ENCODE data around the gene SAMD3. TPM values are rescaled to one million over a fixed set of nuclear protein-coding genes. Genes with fewer than 3 reads are reported as not detected.

SAMD3 gene
- total and polyA plus RNA-seq, 2 of the 8 experiments (the other 6 are each of a cell fraction or from before 2014, with no cell fraction given), result 1.8 to 1.9 TPM

DNA sequence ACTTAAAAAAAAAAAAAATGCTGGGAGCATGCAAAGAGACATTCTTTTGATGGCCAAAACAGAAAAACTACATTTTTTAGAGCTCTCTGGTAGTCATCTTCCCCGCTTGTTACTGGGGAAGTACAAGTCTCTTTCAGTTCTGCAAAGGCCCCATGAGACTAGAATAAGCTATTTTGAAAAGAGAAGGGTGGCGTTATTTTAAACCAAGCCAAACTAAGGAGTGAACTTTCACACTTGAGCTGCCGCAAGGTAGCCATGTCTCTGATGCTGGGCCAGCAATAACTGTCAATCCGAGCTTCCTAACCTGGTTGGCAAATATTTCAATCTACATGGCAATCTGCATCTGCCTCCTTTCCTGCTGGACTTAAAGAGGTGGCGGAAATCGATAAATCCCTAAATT is 107.7 kb downstream of the SAMD3 start (continued):
- TF ChIP-seq, protein P1, sequence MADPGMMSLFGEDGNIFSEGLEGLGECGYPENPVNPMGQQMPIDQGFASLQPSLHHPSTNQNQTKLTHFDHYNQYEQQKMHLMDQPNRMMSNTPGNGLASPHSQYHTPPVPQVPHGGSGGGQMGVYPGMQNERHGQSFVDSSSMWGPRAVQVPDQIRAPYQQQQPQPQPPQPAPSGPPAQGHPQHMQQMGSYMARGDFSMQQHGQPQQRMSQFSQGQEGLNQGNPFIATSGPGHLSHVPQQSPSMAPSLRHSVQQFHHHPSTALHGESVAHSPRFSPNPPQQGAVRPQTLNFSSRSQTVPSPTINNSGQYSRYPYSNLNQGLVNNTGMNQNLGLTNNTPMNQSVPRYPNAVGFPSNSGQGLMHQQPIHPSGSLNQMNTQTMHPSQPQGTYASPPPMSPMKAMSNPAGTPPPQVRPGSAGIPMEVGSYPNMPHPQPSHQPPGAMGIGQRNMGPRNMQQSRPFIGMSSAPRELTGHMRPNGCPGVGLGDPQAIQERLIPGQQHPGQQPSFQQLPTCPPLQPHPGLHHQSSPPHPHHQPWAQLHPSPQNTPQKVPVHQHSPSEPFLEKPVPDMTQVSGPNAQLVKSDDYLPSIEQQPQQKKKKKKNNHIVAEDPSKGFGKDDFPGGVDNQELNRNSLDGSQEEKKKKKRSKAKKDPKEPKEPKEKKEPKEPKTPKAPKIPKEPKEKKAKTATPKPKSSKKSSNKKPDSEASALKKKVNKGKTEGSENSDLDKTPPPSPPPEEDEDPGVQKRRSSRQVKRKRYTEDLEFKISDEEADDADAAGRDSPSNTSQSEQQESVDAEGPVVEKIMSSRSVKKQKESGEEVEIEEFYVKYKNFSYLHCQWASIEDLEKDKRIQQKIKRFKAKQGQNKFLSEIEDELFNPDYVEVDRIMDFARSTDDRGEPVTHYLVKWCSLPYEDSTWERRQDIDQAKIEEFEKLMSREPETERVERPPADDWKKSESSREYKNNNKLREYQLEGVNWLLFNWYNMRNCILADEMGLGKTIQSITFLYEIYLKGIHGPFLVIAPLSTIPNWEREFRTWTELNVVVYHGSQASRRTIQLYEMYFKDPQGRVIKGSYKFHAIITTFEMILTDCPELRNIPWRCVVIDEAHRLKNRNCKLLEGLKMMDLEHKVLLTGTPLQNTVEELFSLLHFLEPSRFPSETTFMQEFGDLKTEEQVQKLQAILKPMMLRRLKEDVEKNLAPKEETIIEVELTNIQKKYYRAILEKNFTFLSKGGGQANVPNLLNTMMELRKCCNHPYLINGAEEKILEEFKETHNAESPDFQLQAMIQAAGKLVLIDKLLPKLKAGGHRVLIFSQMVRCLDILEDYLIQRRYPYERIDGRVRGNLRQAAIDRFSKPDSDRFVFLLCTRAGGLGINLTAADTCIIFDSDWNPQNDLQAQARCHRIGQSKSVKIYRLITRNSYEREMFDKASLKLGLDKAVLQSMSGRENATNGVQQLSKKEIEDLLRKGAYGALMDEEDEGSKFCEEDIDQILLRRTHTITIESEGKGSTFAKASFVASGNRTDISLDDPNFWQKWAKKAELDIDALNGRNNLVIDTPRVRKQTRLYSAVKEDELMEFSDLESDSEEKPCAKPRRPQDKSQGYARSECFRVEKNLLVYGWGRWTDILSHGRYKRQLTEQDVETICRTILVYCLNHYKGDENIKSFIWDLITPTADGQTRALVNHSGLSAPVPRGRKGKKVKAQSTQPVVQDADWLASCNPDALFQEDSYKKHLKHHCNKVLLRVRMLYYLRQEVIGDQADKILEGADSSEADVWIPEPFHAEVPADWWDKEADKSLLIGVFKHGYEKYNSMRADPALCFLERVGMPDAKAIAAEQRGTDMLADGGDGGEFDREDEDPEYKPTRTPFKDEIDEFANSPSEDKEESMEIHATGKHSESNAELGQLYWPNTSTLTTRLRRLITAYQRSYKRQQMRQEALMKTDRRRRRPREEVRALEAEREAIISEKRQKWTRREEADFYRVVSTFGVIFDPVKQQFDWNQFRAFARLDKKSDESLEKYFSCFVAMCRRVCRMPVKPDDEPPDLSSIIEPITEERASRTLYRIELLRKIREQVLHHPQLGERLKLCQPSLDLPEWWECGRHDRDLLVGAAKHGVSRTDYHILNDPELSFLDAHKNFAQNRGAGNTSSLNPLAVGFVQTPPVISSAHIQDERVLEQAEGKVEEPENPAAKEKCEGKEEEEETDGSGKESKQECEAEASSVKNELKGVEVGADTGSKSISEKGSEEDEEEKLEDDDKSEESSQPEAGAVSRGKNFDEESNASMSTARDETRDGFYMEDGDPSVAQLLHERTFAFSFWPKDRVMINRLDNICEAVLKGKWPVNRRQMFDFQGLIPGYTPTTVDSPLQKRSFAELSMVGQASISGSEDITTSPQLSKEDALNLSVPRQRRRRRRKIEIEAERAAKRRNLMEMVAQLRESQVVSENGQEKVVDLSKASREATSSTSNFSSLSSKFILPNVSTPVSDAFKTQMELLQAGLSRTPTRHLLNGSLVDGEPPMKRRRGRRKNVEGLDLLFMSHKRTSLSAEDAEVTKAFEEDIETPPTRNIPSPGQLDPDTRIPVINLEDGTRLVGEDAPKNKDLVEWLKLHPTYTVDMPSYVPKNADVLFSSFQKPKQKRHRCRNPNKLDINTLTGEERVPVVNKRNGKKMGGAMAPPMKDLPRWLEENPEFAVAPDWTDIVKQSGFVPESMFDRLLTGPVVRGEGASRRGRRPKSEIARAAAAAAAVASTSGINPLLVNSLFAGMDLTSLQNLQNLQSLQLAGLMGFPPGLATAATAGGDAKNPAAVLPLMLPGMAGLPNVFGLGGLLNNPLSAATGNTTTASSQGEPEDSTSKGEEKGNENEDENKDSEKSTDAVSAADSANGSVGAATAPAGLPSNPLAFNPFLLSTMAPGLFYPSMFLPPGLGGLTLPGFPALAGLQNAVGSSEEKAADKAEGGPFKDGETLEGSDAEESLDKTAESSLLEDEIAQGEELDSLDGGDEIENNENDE (IDR thresholded peaks at IDR 0.05; ENCODE audit: insufficient replicate concordance, low read length), result no peak
- TF ChIP-seq CHD2 (IDR thresholded peaks at IDR 0.05; ENCODE audit: low read length) (no peak), PHF8 (conservative IDR thresholded peaks at IDR 0.05; ENCODE audit: low read depth, low read length) (no peak), HDAC6 (IDR thresholded peaks at IDR 0.05; ENCODE audit: low read depth, low read length) (no peak), SIN3A (conservative IDR thresholded peaks at IDR 0.05 in 1 of 2, IDR thresholded peaks at IDR 0.05 in 1 of 2; ENCODE audit: low read depth in 1 of 2, low read length in 2 of 2) (no peak), CTBP2 (IDR thresholded peaks at IDR 0.05; ENCODE audit: borderline replicate concordance, insufficient read depth, insufficient read length, low read length) (no peak), TAF7 (optimal IDR thresholded peaks at IDR 0.05; ENCODE audit: borderline replicate concordance, low read depth, low read length) (no peak)
- TF ChIP-seq, protein P2, sequence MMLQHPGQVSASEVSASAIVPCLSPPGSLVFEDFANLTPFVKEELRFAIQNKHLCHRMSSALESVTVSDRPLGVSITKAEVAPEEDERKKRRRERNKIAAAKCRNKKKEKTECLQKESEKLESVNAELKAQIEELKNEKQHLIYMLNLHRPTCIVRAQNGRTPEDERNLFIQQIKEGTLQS (IDR thresholded peaks at IDR 0.05; ENCODE audit: insufficient read depth, low read depth, low read length), result no peak

Measured in H1 (cell line).